Hematopoietic multipotent progenitor cell (in vitro differentiated cells): ENCODE data around the gene RAD50. TPM values are rescaled to one million over a fixed set of nuclear protein-coding genes. Genes with fewer than 3 reads are reported as not detected.
"Not testable (repeated sequence)": the region's sequence is repeated elsewhere in the genome, so short reads cannot be mapped to it uniquely, and the experiment has no call there.

Experiments used
- DNase-seq, 3 donors: peaks; one replicate each; pipeline ENCODE4 v3.0.0-alpha.2; 2011 to 2015; ENCODE audit warnings: low read depth in 2 of 3, low spot score in 2 of 3
- total RNA-seq: library from RNA; depleted of rRNA; stranded (reverse); fragments of >200 nt; gene quantifications from one replicate; pipeline ENCODE4 v1.2.3, GENCODE V29; 2012

The RAD50 gene
- total RNA-seq, 1 donor, result 9.7 TPM

DNA sequence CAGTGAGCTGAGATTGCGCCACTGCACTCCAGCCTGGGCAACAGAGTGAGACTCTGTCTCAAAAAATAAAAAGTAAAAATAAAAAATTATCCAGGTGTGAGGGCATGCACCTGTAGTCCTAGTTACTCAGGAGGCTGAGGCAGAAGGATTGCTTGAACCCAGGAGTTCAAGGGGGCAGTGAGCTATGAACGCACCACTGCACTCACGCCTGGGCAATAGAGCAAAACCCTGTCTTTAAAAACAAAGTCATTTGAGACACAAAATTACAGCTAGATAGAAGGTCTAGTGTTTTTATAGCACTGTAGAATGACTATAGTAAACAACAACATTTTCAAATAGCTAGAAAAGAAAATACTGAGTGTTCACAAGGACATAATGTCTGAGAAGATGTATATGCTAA lies 133.4 kb downstream of the RAD50 start:
- no peak for DNase-seq

- DNase-seq, result not testable (repeated sequence)
Observed at GRCh38 chr5:132691755-132692631, 135.2 kb downstream of the RAD50 start.

- no peak for DNase-seq
Observed at GRCh38 chr5:132692632-132692967, 135.8 kb downstream of the RAD50 start.

Other genes with a start within 250 kb of the RAD50 start
- 12.9 TPM for gene SLC22A5, start 187.3 kb upstream of the RAD50 start, total RNA-seq
- 181 TPM for gene IRF1, start 66.2 kb upstream of the RAD50 start, total RNA-seq
- not detected for gene IL5, start 13.5 kb upstream of the RAD50 start, total RNA-seq
- gene IL13, start 101.2 kb downstream of the RAD50 start, total RNA-seq, result under 0.01 TPM
- gene IL4, start 117.0 kb downstream of the RAD50 start, total RNA-seq, result not detected
- gene KIF3A, start 180.6 kb downstream of the RAD50 start, total RNA-seq, result 1.1 TPM
- 0.27 TPM for gene CCNI2, start 190.4 kb downstream of the RAD50 start, total RNA-seq
- 5.4 TPM for gene SEPTIN8, start 220.3 kb downstream of the RAD50 start, total RNA-seq